ENCODE results near the gene BACH1. TPM values are rescaled to one million over a fixed set of nuclear protein-coding genes. Genes with fewer than 3 reads are reported as not detected.

The BACH1 gene
- total and polyA plus RNA-seq, 10 of the 15 experiments (the other 5 are each of a cell fraction or from before 2014, with no cell fraction given) = 3.2 to 25.7 (median 10.5) TPM

GRCh38 chr21:29342363-29342957, 43.7 kb downstream of the BACH1 start (continued):
- TF ChIP-seq MLLT1 (IDR thresholded peaks at IDR 0.05) (no peak), NFXL1 (IDR thresholded peaks at IDR 0.05; ENCODE audit: borderline replicate concordance) (no peak), ETV6 (conservative IDR thresholded peaks at IDR 0.05 in 1 of 2, IDR thresholded peaks at IDR 0.05 in 1 of 2; ENCODE audit: borderline replicate concordance in 1 of 2, low read depth in 1 of 2) (peak in 1 of 2 experiments; percentile 78; a peak in 2 of 4 replicates), CREB1 (IDR thresholded peaks at IDR 0.05; ENCODE audit: low read depth) (peak; percentile 86), GATAD2B (conservative IDR thresholded peaks at IDR 0.05; ENCODE audit: low read depth) (no peak), TCF3 (IDR thresholded peaks at IDR 0.05; ENCODE audit: borderline replicate concordance, insufficient read depth, low read depth, low read length) (peak; percentile 79), CHD1 (IDR thresholded peaks at IDR 0.05; ENCODE audit: low read depth, low read length) (no peak), SRF (IDR thresholded peaks at IDR 0.05; ENCODE audit: low read depth in 2 of 2, low read length in 2 of 2) (0 out of 4 replicates have a peak, but pooled peaks of 1 of the 2 experiments have one; percentile 26), ASH2L (IDR thresholded peaks at IDR 0.05; ENCODE audit: borderline replicate concordance, low read depth) (no peak), ELK1 (IDR thresholded peaks at IDR 0.05; ENCODE audit: low read depth, low read length) (no peak), NFYB (IDR thresholded peaks at IDR 0.05; ENCODE audit: insufficient read depth, low read depth, low read length) (no peak), IKZF1 (conservative IDR thresholded peaks at IDR 0.05) (peak; percentile 44; the same call in 1 of the 2 replicates), E4F1 (IDR thresholded peaks at IDR 0.05; ENCODE audit: borderline replicate concordance, partially characterized antibody) (no peak), IRF4 (IDR thresholded peaks at IDR 0.05; ENCODE audit: low read depth, low read length) (peak; percentile 74), POLR2A (IDR thresholded peaks at IDR 0.05; ENCODE audit: low read depth, low read length) (0 out of 2 replicates have a peak, but pooled peaks have one; percentile 40), EZH2 (IDR thresholded peaks at IDR 0.05; ENCODE audit: borderline replicate concordance, control insufficient read depth, low read depth, low read length) (no peak), ZNF384 (IDR thresholded peaks at IDR 0.05; ENCODE audit: borderline replicate concordance, low read depth, low read length) (no peak), SMC3 (IDR thresholded peaks at IDR 0.05; ENCODE audit: borderline replicate concordance, low read length) (0 out of 2 replicates have a peak, but pooled peaks have one; percentile 12), ZNF622 (IDR thresholded peaks at IDR 0.05) (no peak), SPI1 (IDR thresholded peaks at IDR 0.05; ENCODE audit: borderline replicate concordance, insufficient read depth, low read depth, low read length) (peak; percentile 68), SKIL (IDR thresholded peaks at IDR 0.05; ENCODE audit: low read depth, poor library complexity, severe bottlenecking) (no peak), SMAD1 (IDR thresholded peaks at IDR 0.05; ENCODE audit: low read depth, partially characterized antibody) (no peak), SMAD5 (IDR thresholded peaks at IDR 0.05; ENCODE audit: low read depth) (no peak)

All from GM12878 (cell line).